GM23248 (cell line): ENCODE measurements around the gene CYTH2. TPM values are rescaled to one million over a fixed set of nuclear protein-coding genes. Genes with fewer than 3 reads are reported as not detected.

Experiments used
- DNase-seq: peaks from one replicate; pipeline ENCODE4 v3.0.0-alpha.2; 2015
- H2AFZ ChIP-seq: fragments of 200-600 bp; sonication (generic); 2 replicates; pipeline ENCODE4 v1.6.1; 2016; ENCODE audit warnings: antibody characterized with exemption
- H3F3A ChIP-seq: fragments of 200-600 bp; sonication (generic); 2 replicates; pipeline ENCODE4 v1.6.1; 2016; ENCODE audit warnings: mild to moderate bottlenecking, antibody characterized with exemption, mixed run types; ENCODE audit not compliant: insufficient read depth
- H3K27ac ChIP-seq: fragments of 200-600 bp; sonication (generic); 2 replicates; pipeline ENCODE4 v1.5.1; 2016; ENCODE audit warnings: mild to moderate bottlenecking
- H3K27me3 ChIP-seq: fragments of 200-600 bp; sonication (generic); replicated peaks from 2 replicates; pipeline ENCODE4 v1.6.1; 2016; ENCODE audit warnings: mild to moderate bottlenecking; ENCODE audit not compliant: insufficient read depth
- H3K36me3 ChIP-seq: fragments of 200-600 bp; sonication (generic); 2 replicates; pipeline ENCODE4 v1.6.1; 2016; ENCODE audit warnings: low read depth, mild to moderate bottlenecking
- H3K4me1 ChIP-seq: fragments of 200-600 bp; sonication (generic); 2 replicates; pipeline ENCODE4 v1.6.1; 2016; ENCODE audit warnings: mild to moderate bottlenecking; ENCODE audit not compliant: insufficient read depth
- H3K4me2 ChIP-seq: fragments of 200-600 bp; sonication (generic); one replicate; pipeline ENCODE4 v1.6.1; 2016; ENCODE audit warnings: mild to moderate bottlenecking; ENCODE audit not compliant: unreplicated experiment
- H3K4me3 ChIP-seq: fragments of 200-600 bp; sonication (generic); 2 replicates; pipeline ENCODE4 v1.5.1; 2016; ENCODE audit warnings: mild to moderate bottlenecking
- H3K79me2 ChIP-seq: fragments of 200-600 bp; sonication (generic); 2 replicates; pipeline ENCODE4 v1.6.1; 2016; ENCODE audit warnings: mild to moderate bottlenecking; ENCODE audit not compliant: insufficient read depth
- H3K9ac ChIP-seq: fragments of 200-600 bp; sonication (generic); 2 replicates; pipeline ENCODE4 v1.6.1; 2016; ENCODE audit warnings: mild to moderate bottlenecking
- H3K9me2 ChIP-seq: fragments of 200-600 bp; sonication (generic); 2 replicates; pipeline ENCODE4 v1.6.1; 2016; ENCODE audit warnings: mixed run types, mild to moderate bottlenecking, moderate library complexity; ENCODE audit not compliant: insufficient read depth
- H3K9me3 ChIP-seq: fragments of 200-600 bp; sonication (generic); one replicate; pipeline ENCODE4 v1.6.1; 2017; ENCODE audit warnings: low read depth
- H4K20me1 ChIP-seq: fragments of 200-600 bp; sonication (generic); 2 replicates; pipeline ENCODE4 v1.6.0; 2016; ENCODE audit not compliant: insufficient read depth
- EZH2 ChIP-seq: fragments of 200-600 bp; sonication (generic); IDR thresholded peaks from 2 replicates; pipeline ENCODE4 v1.6.1; 2018; ENCODE audit warnings: antibody characterized with exemption, mild to moderate bottlenecking; ENCODE audit not compliant: insufficient read depth, poor library complexity, severe bottlenecking
- EZH2phosphoT487 ChIP-seq: fragments of 200-600 bp; sonication (generic); IDR thresholded peaks from 2 replicates; pipeline ENCODE4 v1.6.1; 2018; ENCODE audit warnings: antibody characterized with exemption, moderate library complexity, mild to moderate bottlenecking, low read depth; ENCODE audit not compliant: insufficient read depth
- WGBS, 2 experiments: methylation state at CpG; one replicate each; pipeline ENCODE4 v1.1.6; 2015 to 2017; ENCODE audit warnings: low lambda C conversion rate in 2 of 2, low coverage in 1 of 2; ENCODE audit errors: missing lambda C conversion rate in 2 of 2; 5-methylcytosine and 5-hydroxymethylcytosine counted together
- in situ Hi-C: fragments of 300-500 bp; cut with MboI; formaldehyde crosslinking; loops from 2 replicates; pipeline ENCODE4 v1.15.0; 2020
- polyA plus RNA-seq: library from polyadenylated mRNA; unstranded; fragments of >200 nt; fragmentation: Nextera tagmentation; extraction: Ambion mirVana; gene quantifications from 2 replicates; pipeline ENCODE4 v1.2.1, GENCODE V29; 2016
- total RNA-seq: library from RNA; depleted of rRNA; stranded (reverse); fragments of >200 nt; shearing (Covaris generic); gene quantifications from 2 replicates; pipeline ENCODE4 v1.2.3, GENCODE V29; 2014

CYTH2 gene
- total and polyA plus RNA-seq, 2 experiments from 2014 or later = 40.9 to 86.0 TPM

GRCh38 chr19:48479686-48480085 is 10.5 kb downstream of the CYTH2 start:
- H3K79me2 ChIP-seq = no peaks in the 10 kb centered on the region
- peak overlapping the region; percentile 66; the same call in 1 of the 2 replicates for H3K4me3 ChIP-seq
- H3K9me2 ChIP-seq = no peaks in the 10 kb centered on the region
- no peak overlapping the region for H2AFZ ChIP-seq
- H3F3A ChIP-seq = peaks cover 34% of the 10 kb centered on the region
- DNase-seq = no peak
- in situ Hi-C loops = no loop called here
- peak overlapping the region; percentile 67 for H3K27ac ChIP-seq
- TF ChIP-seq EZH2 (no peak), EZH2phosphoT487 (no peak)
- peaks cover 30% of the 10 kb centered on the region for H3K4me1 ChIP-seq
- H4K20me1 ChIP-seq = no peaks in the 10 kb centered on the region
- peak overlapping the region; percentile 72 for H3K9ac ChIP-seq
- 67 to 68% methylated on average over 7 of the region's 7 CpGs for WGBS, 2 experiments
- H3K9me3 ChIP-seq = no peaks in the 10 kb centered on the region
- H3K27me3 ChIP-seq = no peaks in the 10 kb centered on the region
- H3K36me3 ChIP-seq = peaks cover 17% of the 10 kb centered on the region
- peak overlapping the region; percentile 70 for H3K4me2 ChIP-seq

- H3K9ac ChIP-seq = peak overlapping the region; percentile 72
- DNase-seq = peak; percentile 75
These were observed 11.0 kb downstream of the CYTH2 start for GRCh38 chr19:48480183-48480557.

DNA sequence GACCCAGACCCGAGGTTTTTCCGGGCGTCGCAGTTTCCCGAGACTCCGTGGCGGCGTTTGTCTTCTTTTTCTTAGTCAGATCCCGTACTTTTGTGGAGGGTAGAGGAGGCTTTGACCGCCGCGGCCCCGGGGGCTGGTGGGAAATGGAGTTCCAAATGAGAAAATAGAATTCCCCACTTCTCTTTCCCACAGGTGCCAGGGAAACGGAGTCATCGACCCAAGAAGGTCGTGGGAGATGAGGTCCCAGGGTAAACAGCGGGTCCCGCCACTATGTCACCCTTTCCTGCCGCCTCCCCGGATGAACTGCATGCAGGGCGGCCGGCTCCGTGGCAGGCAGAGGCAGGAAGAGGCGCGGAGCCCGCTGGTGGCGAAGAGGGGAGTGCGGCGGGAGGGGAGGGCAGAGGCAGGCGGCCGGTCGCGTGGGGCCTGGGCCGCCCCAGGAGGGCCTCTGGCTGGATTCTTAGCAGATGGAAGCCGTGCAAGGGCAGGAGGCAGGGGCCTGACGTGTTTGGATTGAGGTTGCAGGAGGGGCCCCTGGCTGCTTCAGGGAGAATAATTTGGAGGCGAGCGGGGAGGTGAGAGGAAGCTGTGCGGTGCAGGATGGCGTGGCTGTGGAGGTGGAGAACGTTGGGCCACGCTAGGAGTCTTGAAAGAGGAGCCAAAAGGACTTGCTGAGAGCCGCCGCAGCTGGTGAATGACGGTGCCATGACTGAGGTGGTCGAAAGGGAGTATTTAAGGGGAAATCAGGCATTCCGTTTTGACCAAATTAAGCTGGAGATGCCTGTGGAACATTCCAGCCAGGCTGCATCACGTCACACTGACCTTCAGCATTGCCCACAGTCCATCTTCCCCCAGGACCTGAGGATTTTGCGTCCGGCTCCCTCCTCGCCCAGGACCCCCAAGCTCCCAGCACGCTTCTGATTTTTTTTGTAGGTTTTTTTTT is 11.7 kb downstream of the CYTH2 start:
- H2AFZ ChIP-seq = peak overlapping the region; percentile 26; the same call in 1 of the 2 replicates
- H3K4me3 ChIP-seq = peak overlapping the region; percentile 66
- H3F3A ChIP-seq = peaks cover 34% of the 10 kb centered on the region
- H3K36me3 ChIP-seq = peaks cover 7% of the 10 kb centered on the region; the same call in 1 of the 2 replicates
- H3K27ac ChIP-seq = peak overlapping the region; percentile 67
- H3K27me3 ChIP-seq = no peaks in the 10 kb centered on the region
- H3K79me2 ChIP-seq = no peaks in the 10 kb centered on the region
- H3K4me1 ChIP-seq = peaks cover 30% of the 10 kb centered on the region
- H4K20me1 ChIP-seq = no peaks in the 10 kb centered on the region
- TF ChIP-seq EZH2 (no peak), EZH2phosphoT487 (no peak)
- H3K9me2 ChIP-seq = no peaks in the 10 kb centered on the region
- 10% methylated on average over 45 to 52 of the region's 52 CpGs for WGBS, 2 experiments
- in situ Hi-C loops = no loop called here
- H3K9ac ChIP-seq = peak overlapping the region; percentile 72
- DNase-seq = peak; percentile 82
- H3K9me3 ChIP-seq = no peaks in the 10 kb centered on the region
- peak overlapping the region; percentile 70 for H3K4me2 ChIP-seq

More at GRCh38 chr19:48480183-48480557, 11.0 kb downstream of the CYTH2 start:
- no peaks in the 10 kb centered on the region for H3K9me2 ChIP-seq
- H3K4me3 ChIP-seq = peak overlapping the region; percentile 66
- no peaks in the 10 kb centered on the region for H3K9me3 ChIP-seq
- WGBS, 2 experiments = 6 to 8% methylated on average over 31 to 32 of the region's 32 CpGs
- H3K36me3 ChIP-seq = peaks cover 12% of the 10 kb centered on the region; the same call in 1 of the 2 replicates
- H3K4me1 ChIP-seq = peaks cover 30% of the 10 kb centered on the region
- in situ Hi-C loops = no loop called here
- no peak for TF ChIP-seq EZH2
- TF ChIP-seq EZH2phosphoT487 = no peak
- H4K20me1 ChIP-seq = no peaks in the 10 kb centered on the region
- no peaks in the 10 kb centered on the region for H3K27me3 ChIP-seq
- H3K27ac ChIP-seq = peak overlapping the region; percentile 67
- H3K4me2 ChIP-seq = peak overlapping the region; percentile 70
- H3K79me2 ChIP-seq = no peaks in the 10 kb centered on the region
- H2AFZ ChIP-seq = peak overlapping the region; percentile 26; the same call in 1 of the 2 replicates
- peaks cover 34% of the 10 kb centered on the region for H3F3A ChIP-seq

DNA sequence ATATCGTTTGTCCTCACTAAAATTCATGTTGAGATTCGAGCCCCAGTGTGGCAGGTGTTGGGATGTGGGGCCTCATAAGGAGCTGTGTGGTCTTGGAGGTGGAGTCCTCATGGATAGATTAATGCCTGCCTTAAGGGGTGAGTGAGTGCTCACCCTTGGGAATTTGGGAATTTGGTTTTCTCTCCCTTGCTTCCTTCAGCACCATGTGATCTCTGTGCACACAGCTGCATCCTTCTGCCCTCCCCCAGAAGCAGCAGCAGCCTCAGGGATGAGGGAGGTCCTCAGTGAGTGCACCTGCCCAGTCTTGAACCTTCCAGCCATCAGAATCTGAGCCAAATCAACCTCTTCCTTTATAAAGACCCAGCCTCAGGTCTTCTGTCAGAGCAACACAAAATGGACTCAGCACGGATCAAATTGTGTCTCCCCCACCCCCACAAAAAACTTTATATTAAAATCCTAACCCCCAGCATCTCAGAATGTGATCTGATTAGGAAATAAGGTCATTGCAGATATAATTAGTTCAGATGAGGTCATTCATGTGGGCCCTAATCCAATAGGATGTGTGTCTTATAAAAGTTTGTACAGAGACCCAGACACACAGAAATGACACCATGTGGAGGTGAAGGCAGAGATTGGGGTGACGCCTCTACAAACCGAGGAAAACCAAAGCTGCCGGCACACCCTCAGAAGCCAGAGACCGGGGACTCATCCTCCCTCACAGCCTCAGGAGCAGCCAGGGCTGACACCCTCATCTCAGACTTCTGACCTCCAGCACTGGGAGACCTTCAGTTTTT is 12.9 kb downstream of the CYTH2 start:
- no peak overlapping the region for H3K4me2 ChIP-seq
- H3K9ac ChIP-seq = peak overlapping the region; percentile 1
- H3F3A ChIP-seq = peaks cover 35% of the 10 kb centered on the region
- H3K9me3 ChIP-seq = no peaks in the 10 kb centered on the region
- H3K9me2 ChIP-seq = no peaks in the 10 kb centered on the region
- peak; percentile 76 for DNase-seq
- H3K27me3 ChIP-seq = no peaks in the 10 kb centered on the region
- no peaks in the 10 kb centered on the region for H3K79me2 ChIP-seq
- H4K20me1 ChIP-seq = no peaks in the 10 kb centered on the region
- in situ Hi-C loops = no loop called here
- H3K4me3 ChIP-seq = no peak overlapping the region
- peaks cover 30% of the 10 kb centered on the region for H3K4me1 ChIP-seq
- WGBS, 2 experiments = 33 to 35% methylated on average over 7 of the region's 7 CpGs
- no peak overlapping the region for H2AFZ ChIP-seq
- peaks cover 7% of the 10 kb centered on the region; the same call in 1 of the 2 replicates for H3K36me3 ChIP-seq
- H3K27ac ChIP-seq = peak overlapping the region; percentile 67
- no peak for TF ChIP-seq EZH2
- no peak for TF ChIP-seq EZH2phosphoT487
